Midbrain (tissue), 1 donor: ENCODE results near the gene SLC15A1.

Source experiments
- DNase-seq: peaks from one replicate; lab custom pipeline; 2025; lab: John Stamatoyannopoulos, UW

Gene SLC15A1

DNA sequence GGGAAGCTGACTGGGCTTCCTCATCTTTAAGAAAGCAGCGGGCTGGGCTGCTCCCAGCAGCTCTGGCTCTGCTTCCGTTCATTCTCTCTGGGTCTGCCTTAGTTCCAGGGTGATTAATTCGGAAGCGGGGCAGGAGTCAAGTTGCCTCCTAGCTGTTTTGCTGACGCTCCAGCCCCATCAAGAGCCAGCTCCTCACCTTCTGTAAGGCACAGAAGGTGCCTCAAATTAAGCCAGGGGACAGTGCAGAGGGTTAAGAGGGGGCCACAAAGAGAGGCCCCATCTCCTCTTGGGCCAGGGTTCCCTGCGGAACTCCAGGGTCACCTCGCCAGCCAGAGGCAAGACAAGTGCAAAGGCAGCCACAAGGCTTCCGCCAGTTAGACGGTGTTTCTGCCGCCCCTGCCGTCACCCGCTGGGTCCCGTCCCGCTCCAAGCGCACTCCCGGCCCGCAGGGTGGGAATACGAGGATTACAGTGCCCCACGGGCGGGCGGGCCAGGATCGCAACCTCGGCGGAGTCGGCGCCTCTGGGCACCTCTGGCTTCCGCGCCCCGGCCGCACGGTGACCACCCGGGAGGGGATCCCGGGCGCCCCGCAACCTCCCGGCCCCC, 508 bp downstream of the SLC15A1 start:
- no peak for DNase-seq

DNA sequence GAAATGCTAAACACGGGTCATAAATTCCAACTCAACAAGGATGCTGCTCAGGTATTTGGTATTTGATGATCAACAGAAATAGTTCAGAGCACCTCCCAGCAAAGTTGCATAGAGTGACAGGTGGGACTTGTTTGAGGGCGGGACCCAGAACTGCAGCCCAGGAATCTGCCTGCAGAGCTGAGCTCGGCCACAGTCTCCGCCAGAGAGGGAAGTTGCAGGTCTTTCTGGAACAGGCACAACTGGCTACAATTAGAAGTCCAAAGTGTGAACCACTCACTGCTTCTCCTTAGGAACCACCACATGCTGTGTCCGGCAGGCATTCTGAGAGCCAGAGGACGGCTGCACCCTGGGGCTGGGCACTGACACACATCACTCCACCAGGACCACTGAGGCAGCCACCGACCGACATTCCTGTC, 1.1 kb downstream of the SLC15A1 start:
- DNase-seq, result no peak

DNA sequence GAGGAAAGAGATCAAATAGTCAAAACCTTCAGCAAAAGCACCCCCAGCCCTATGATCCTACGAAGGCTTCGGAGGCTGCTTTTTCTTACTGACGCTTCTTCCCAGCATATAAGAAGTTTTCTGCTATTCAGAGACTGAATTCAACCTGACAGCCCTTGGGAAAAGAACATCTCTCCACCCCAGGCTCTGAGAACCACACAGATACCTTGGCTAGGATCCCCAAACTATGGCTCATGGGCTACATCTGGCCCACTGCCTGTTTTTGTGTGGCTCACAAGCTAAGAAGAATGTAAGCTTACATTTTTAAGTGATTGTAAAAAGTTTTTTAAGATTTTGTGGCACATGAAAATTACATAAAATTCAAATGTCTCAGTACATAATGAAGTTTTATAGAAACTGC, 3.0 kb downstream of the SLC15A1 start:
- no peak for DNase-seq

DNA sequence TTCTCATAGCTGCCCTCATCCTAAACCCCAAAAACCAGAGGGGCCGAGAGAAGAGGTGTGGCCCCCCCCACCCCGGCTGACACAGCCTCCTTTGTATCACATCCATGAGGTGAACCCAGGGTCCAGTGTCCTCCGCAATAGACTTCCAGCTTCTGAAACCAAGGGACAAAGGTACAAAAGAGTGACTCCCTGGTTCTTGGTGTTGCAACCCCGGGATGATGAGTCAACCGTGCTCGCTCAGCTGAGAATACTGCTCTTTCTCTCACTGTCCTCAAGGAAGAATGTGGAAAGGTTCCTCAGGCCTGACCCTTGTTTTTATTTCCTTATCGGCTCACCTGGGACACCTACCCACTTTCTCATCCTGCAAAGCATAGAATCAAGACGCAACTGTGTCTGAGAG, 5.5 kb downstream of the SLC15A1 start:
- no peak for DNase-seq

DNA sequence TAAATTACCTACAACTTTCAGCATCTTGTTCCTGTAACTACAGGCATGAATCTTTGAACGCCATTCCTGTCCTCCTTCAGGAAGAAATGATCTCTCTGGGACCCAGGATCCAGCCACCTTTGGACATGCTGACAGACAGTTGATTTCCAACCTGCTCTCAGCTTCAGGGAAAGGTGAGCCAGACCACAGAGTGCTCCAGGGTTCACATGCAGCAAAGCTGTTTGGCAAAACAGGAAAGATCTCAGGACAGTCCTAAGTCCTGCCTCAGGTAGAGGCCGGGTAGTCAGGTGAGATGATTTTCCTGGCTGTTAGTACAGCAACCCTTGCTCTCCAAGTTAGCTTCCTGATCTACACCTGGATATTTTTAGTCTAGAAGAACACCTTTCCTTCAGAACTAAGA, 9.1 kb downstream of the SLC15A1 start:
- no peak for DNase-seq

DNA sequence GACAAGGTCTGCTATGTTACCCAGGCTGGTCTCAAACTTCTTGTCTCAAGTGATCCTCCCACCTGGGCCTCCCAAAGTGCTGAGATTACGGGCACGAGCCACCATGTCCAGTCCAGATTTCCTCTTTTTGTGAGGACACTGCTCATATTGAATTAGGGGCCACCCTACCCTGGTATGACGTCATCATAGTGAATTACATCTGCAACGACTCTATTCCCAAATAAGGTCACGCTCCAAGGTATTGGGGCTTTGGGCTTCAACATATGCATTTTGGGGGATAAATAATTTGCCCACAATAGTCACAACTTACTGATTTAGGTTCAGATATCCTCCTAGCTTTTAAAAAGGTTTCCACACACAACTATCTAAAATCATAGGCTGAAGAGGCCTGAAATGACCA, 9.5 kb downstream of the SLC15A1 start:
- no peak for DNase-seq

DNA sequence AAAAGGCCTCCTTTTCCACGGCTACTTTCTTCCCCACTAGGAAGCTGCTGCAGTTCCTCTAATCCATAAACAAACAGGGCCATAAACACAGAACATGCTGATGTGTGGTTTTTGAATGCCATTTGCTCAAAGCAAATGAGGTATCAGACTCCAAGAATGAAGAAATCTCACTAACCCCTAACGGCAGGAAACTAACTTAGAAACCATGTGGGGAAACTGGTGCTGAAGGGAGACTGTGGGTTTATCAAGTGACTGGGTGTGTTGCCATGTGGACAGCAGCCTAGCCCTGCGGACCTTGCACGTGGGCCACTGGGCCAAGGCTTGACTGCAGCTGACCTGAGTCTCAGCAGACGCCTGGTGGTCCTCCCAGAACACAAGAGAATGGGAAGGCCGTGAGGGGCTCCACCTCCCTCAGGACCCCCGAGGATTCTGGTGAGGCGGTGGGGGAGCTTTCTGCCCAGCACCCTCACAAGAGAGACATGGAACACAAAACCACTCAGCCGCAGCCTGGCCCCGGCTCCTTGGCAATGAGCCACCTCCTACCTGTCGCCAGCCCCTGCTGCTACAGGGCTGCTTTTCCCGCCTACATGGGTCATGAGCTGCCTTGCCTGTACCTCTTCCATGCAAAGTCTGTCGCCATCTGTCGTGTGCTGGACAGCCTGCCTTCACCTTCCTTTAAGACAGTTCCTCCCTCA, 10.6 kb downstream of the SLC15A1 start:
- DNase-seq, result no peak

DNA sequence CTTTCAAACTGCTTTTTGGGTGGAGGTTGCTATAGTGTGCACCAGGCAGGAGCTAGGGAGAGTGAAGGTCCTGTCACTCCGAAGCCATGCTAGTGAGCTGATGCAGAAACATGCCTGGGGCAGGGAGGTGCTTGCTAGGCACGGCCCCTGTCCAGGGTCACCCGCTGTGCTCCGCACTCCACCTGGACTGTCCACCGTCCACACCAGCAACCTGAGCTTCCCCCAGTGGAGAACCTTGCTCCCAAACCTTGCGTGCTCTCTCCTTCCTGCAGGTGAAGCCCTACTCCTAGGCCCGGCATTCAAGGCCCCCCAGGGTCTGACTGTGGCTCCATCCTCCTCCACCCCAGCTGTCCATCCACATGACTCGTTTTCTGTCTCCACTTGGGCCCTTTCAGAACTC, 12.3 kb downstream of the SLC15A1 start:
- no peak for DNase-seq

DNA sequence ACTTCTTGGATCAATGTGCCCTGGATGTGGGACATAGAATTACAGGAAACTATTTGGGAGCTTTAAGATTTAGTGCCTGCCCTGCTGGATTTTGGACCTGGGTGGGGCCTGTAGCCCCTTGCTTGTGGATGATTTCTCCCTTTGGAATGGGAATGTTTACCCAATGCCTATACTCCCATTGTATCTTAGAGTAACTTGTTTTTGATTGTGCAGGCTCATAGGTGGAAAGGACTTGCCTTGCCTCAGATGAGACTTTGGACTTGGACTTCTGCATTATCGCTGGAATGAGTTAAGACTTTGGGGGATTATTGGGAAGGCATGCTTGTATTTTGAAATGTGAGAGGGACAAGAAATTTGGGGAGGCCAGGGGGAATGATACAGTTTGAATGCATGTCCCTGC, 13.5 kb downstream of the SLC15A1 start:
- DNase-seq, result no peak

DNA sequence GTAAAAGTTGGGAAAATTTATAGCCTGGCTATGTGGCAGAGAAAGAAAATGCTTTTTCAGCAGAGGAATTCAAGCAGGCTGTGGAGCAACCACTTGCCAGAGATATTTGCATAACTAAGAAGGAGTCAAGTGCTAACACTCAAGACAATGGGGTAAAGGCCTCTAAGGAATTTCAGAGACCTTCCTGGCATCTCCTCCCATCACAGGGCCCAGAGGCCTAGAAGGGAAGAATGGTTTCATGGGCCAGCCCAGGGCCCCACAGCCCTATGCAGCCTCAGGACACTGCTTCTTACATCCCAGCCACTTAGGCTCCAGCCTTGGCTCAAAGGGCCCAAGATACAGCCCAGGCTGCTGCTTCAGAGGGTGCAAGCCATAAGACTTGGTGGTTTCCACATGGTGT, 14.3 kb downstream of the SLC15A1 start:
- DNase-seq, result no peak

DNA sequence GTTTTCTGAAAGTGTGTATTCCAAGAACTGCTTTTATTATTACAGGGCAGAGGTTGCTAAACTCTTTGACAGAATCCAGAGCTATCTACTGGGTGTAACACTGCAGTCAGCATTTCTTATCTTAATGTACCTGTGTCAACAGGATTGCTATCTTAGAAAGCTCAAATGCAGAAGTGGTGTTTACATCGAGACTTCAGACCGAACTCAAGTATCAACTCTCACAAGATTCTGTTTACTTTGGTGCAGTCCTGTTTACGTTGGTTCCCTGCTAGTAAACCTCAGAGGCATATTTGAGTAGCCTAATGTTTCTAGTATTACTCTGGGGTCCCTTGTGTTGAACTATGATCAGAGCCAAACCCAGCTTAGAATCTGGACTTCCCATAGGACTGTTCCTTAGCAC, 20.5 kb downstream of the SLC15A1 start:
- DNase-seq, result no peak

DNA sequence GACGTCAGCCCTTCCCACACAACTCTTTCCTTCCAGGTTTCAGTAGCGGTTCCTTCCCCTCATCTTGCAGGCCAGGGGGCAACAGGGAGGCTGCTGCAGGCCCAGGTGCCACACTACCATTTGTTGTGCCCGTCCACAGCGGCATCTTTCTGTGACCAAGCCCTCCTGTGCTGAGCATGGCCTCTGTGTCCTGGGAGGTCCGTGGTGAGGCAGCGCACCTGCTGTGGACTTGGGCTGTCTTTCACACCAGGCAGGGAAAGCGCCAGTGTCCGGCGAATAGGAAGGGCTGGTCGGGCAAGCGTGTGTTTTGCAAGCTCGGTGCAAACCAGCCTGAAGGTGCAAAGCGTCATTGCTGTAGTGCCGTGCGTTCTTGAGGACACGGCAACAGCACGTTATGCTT, 21.4 kb downstream of the SLC15A1 start:
- DNase-seq, result no peak

DNA sequence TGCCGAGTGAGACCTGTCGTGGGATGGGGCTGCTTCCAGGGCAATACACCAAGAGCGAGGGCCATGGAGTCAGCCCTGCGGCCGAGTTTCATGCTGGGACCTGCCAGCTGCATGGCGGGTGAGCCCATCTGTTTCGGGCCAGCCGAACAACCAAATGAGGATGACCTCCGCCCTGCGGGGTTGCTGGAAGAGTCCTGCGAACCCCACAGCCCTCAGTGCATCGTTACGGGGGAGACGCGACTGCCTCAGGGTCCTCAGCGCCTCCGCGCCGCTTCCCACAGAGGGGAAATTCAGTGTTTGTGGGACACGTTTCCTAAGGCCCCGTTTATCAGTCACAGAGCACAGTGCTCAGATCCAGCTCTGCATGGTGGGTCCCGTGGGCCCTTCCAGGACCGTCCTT, 22.0 kb downstream of the SLC15A1 start:
- DNase-seq, result no peak

DNA sequence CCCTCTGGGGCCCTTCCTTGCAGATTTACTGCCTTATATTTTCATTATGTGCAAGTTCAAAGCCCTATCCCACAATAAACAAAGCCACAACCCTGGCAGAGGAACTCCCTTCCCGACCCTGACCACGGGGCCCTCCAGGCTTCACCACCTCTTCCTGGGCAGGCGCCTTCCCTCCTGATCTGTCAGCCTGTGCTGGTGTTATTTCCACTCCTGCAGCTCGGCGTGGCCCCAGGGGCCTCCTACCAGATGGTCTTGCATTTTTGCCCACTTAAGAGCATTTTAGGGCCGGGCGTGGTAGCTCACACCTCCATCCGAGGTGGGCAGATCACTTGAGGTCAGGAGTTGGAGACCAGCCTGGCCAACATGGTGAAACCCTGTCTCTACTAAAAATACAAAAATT, 22.8 kb downstream of the SLC15A1 start:
- DNase-seq, result no peak

DNA sequence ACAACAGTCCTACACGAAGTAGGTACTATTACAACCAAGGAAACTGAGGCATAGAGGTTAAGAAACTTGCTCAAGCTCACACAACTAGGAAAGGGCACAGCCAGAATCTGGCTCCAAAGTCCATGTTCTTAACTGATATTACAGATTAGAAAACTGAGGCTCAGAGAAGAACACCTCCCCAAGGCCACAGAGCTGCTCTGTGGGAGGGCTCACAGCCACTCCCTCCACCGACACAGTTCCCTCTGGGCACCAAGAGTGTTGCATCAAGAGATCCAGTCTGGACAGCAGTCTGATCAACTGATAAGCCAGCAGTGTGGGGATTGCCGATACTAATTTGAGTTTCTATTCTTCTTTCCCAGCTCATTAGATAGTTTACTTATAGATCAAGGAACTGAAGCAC, 29.5 kb downstream of the SLC15A1 start:
- DNase-seq, result no peak

DNA sequence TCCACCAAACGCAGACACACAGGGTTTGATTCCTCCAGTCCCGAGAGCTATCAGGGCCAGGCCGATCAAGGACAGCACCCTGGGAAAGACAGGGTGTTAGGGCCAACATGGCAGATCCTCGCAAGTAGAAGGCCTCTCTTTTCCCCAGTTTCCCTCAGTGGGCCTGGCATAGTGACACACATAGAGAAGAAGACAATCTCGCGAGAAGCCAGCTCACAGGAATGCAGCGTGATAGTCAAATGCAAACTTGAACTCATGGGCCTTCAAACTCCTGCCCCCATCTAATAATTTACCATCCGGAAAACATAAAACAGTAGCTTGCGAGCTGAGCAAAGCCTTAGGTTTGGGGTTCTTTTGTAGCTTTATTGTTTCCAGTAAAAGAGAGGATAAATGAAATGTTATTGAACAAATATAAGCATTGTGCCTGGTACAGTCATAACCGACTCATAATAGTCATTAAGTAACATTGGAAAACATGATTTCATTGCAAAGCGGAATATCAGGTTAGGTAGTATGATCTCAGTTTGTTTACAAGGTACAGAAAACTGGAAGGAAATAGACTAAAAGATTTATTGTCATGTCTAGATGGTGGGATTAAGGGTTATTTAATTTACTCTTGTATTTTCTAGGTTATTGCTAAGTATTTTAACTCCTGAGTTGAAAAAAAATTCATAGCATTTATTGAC, 30.5 kb downstream of the SLC15A1 start:
- no peak for DNase-seq

DNA sequence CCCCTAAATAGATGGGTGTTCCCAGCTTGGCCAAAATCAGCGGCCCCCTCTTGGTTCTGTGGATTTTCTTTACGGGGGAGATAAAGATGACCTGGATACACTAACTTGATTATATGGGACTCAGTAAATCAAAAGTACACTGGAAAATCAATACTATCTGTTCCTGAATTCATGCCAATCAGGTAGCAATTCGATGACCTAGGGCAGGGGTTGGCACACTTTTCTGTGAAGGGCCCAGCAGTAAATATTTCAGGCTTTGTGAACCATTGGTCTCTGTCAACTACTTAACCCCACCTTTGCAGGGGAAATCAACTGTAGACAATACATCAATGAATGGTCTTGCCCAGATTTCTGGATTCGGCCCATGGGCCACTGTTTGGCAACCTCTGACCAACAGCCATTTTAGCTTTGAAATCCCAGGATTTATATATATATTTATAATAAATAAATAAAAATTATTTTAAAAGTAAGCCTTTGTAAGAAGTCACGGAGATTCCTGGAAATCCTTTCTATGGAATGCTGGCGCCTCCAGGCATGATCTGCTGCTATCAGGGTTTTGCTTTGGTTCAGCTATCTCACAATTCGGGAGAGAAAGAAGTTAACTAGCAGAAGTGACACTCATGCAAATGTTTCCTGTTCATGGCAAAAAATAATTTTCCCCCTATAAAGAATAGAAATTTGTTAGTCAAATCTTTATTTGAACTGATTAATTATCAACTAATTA, 32.8 kb downstream of the SLC15A1 start:
- DNase-seq, result no peak

DNA sequence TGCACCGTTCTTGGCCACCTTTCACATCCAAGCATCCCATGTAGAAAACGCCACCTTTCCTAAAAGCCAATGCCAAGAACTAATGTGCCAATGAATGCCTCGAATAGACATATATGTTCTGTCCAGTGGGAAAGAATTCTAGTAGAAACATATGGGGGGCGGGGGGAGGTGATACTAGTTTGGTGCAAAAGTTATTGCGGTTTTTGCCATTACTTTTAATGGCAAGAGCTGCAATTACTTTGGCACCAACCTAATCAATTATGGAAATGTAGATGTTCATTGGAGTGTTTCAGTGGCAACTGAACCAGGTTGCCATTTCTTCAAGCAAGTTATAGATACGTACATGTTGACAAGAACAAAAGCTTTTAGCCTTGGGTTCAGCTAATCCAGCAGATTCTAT, 34.6 kb downstream of the SLC15A1 start:
- DNase-seq, result no peak

DNA sequence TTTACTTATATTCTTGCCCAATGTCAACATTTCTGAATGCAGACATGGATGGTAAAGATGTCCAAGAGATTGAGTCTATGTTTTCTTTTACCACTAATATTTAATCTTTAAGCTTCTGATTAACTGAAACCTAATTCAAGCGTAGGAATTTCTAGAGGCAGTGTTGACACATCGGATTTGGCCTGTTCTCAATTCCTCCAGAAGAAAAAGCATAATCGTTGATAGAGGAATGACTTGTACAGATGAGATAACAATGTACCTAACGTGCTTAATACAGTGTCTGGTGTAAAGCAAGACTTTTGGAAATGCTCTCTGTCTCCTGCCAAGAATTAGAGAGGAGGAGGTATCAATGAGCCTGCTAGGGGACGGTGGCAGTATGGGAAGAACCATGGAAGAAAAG, 35.2 kb downstream of the SLC15A1 start:
- no peak for DNase-seq

DNA sequence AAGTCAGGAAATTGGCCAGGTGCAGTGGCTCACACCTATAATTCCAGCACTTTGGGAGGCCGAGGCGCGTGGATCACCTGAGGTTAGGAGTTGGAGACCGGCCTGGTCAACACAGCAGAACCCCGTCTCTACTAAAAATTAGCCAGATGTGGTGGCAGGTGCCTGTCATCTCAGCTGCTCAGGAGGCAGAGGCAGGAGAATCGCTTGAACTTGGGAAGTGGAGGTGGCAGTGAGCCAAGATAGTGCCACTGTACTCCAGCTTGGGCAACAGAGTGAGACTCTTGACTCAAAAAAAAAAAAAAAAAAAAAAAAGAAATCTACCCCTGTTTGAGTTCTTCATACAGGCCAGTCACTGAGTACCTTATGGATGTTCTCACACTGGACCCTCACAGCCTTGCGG, 42.0 kb downstream of the SLC15A1 start:
- no peak for DNase-seq

DNA sequence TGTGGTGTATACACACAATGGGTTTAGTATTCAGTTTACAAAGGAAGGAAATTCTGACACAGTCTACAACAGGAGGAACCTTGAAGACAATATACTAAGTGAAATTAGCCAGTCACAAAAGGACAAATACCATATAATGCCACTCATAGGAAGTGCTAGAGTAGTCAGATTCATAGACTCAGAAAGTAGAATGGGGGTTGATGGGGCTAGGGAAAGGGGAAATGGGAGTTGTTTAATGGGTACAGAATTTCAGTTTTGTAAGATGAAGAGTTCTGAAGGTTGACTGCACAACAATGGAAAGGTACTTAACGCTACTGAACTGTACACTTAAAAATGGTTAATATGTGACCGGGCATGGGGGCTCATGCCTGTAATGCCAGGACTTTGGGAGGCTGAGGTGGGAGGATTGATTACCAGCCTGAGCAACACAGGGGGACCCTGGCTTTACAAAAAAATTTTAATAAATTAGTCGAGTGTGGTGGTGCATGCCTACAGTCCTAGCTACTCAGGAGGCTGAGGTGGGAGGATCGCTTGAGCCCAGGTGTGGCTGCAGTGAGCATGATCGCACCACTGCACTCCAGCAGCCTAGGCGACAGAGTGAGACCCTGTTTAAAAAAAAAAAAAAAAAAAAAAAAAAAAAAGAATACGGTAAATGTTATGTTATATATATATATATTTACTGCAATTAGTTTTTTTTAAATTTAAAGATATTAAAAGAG, 45.0 kb downstream of the SLC15A1 start:
- DNase-seq, result no peak

DNA sequence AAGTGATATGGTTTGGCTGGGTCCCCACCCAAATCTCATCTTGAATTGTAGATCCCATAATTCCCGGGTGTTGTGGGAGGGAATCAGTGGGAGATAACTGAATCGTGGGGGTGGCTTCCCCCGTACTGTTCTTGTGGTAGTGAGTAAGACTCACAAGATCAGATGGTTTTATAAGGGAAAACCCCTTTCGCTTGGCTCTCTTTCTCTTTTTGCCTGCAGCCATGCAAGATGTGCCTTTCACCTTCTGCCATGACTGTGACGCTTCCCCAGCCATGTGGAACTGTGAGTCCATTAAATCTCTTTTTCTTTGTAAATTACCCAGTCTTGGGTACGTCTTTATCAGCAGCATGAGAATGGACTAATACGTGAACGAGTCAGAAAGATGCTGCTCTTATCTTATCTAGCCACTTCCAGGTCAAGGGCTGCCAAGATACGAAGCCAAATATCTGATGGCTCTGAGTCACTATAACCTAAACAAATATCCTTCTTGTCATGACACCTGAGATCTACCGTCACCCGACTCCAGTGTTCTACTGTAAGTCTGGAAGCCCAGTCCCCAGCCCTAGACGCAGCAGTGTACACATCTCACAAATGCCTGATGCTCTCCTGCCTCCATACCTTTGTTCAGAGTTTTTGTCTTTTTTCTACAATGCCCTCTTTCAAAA, 45.9 kb downstream of the SLC15A1 start:
- DNase-seq, result no peak
